Left forelimb (tissue), 1 donor: ENCODE data around the gene COL20A1.
"Not testable (repeated sequence)": the region's sequence is repeated elsewhere in the genome, so short reads cannot be mapped to it uniquely, and the experiment has no call there.

ENCODE experiments used
- DNase-seq: peaks from one replicate; pipeline ENCODE4 v3.0.0-alpha.2; 2018; ENCODE audit warnings: low spot score

The COL20A1 gene

GRCh38 chr20:63292904-63293303 is at the start of gene COL20A1:
Gene COL20A1 (plus strand): TSS chr20:63293186. CDS start chr20:63295108, 1,922 bp downstream.
- no peak for DNase-seq

GRCh38 chr20:63243604-63244247 is 49.3 kb upstream of the COL20A1 start:
- no peak for DNase-seq

GRCh38 chr20:63244468-63244867 is 48.5 kb upstream of the COL20A1 start:
- DNase-seq, result no peak

GRCh38 chr20:63246490-63247288 is 46.3 kb upstream of the COL20A1 start:
- DNase-seq, result no peak

GRCh38 chr20:63247671-63248228 is 45.2 kb upstream of the COL20A1 start:
- DNase-seq, result no peak

GRCh38 chr20:63248835-63249591 is 44.0 kb upstream of the COL20A1 start:
- no peak for DNase-seq

- DNase-seq, result no peak
These were observed 43.1 kb upstream of the COL20A1 start for GRCh38 chr20:63249891-63250290.

GRCh38 chr20:63251350-63251749 is 41.6 kb upstream of the COL20A1 start:
- DNase-seq, result not testable (repeated sequence)

- no peak for DNase-seq
These were observed 40.7 kb upstream of the COL20A1 start for GRCh38 chr20:63252284-63252711.

GRCh38 chr20:63253065-63253437 is 39.9 kb upstream of the COL20A1 start:
- no peak for DNase-seq

GRCh38 chr20:63253438-63254231 is 39.4 kb upstream of the COL20A1 start:
- DNase-seq, result peak; percentile 78

- no peak for DNase-seq
These were observed 38.8 kb upstream of the COL20A1 start, which contains the start of gene NKAIN4 for GRCh38 chr20:63254232-63254605. Gene NKAIN4 (minus strand): TSS chr20:63254463. CDS start chr20:63254450, 13 bp downstream.

- no peak for DNase-seq
These were observed 38.2 kb upstream of the COL20A1 start for GRCh38 chr20:63254606-63255384.

- no peak for DNase-seq
These were observed 36.9 kb upstream of the COL20A1 start for GRCh38 chr20:63255931-63256704.

GRCh38 chr20:63256954-63257353 is 36.0 kb upstream of the COL20A1 start:
- no peak for DNase-seq

- DNase-seq, result no peak
These were observed 35.4 kb upstream of the COL20A1 start for GRCh38 chr20:63257629-63258028.

- DNase-seq, result no peak
These were observed 34.2 kb upstream of the COL20A1 start for GRCh38 chr20:63258781-63259180.

GRCh38 chr20:63259734-63260460 is 33.1 kb upstream of the COL20A1 start:
- no peak for DNase-seq

GRCh38 chr20:63260521-63260920 is 32.5 kb upstream of the COL20A1 start:
- no peak for DNase-seq
